Measurements from ENCODE around the gene RNF14. TPM values are rescaled to one million over a fixed set of nuclear protein-coding genes. Genes with fewer than 3 reads are reported as not detected.

RNF14 gene
- total and polyA plus RNA-seq, 9 of the 15 experiments (the other 6 are each of a cell fraction or from before 2014, with no cell fraction given), result 36.3 to 140 (median 75.1) TPM

- TF ChIP-seq, protein P1, sequence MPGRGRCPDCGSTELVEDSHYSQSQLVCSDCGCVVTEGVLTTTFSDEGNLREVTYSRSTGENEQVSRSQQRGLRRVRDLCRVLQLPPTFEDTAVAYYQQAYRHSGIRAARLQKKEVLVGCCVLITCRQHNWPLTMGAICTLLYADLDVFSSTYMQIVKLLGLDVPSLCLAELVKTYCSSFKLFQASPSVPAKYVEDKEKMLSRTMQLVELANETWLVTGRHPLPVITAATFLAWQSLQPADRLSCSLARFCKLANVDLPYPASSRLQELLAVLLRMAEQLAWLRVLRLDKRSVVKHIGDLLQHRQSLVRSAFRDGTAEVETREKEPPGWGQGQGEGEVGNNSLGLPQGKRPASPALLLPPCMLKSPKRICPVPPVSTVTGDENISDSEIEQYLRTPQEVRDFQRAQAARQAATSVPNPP (IDR thresholded peaks at IDR 0.05; ENCODE audit: borderline replicate concordance, insufficient read depth, insufficient read length), result no peak
- TF ChIP-seq, protein P2, sequence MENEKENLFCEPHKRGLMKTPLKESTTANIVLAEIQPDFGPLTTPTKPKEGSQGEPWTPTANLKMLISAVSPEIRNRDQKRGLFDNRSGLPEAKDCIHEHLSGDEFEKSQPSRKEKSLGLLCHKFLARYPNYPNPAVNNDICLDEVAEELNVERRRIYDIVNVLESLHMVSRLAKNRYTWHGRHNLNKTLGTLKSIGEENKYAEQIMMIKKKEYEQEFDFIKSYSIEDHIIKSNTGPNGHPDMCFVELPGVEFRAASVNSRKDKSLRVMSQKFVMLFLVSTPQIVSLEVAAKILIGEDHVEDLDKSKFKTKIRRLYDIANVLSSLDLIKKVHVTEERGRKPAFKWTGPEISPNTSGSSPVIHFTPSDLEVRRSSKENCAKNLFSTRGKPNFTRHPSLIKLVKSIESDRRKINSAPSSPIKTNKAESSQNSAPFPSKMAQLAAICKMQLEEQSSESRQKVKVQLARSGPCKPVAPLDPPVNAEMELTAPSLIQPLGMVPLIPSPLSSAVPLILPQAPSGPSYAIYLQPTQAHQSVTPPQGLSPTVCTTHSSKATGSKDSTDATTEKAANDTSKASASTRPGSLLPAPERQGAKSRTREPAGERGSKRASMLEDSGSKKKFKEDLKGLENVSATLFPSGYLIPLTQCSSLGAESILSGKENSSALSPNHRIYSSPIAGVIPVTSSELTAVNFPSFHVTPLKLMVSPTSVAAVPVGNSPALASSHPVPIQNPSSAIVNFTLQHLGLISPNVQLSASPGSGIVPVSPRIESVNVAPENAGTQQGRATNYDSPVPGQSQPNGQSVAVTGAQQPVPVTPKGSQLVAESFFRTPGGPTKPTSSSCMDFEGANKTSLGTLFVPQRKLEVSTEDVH (IDR thresholded peaks at IDR 0.05; ENCODE audit: low read depth, partially characterized antibody), result no peak
- TF ChIP-seq NR2C2 (CRISPR knock-in tag; IDR thresholded peaks at IDR 0.05) (no peak), NR2C2 (tag; IDR thresholded peaks at IDR 0.05) (peak; percentile 62), DIDO1 (tag; IDR thresholded peaks at IDR 0.05; ENCODE audit: low read depth) (peak; percentile 55; the same call in 1 of the 2 replicates), RBFOX2 (IDR thresholded peaks at IDR 0.05; ENCODE audit: low read depth, low read length) (peak; percentile 73), HOMEZ (CRISPR knock-in tag; IDR thresholded peaks at IDR 0.05) (no peak), TARDBP (IDR thresholded peaks at IDR 0.05) (peak; percentile 31; the same call in 1 of the 2 replicates), TRIM24 (IDR thresholded peaks at IDR 0.05) (peak in 1 of 2 experiments; percentile 45; a peak in 1 of 4 replicates), SUPT5H (IDR thresholded peaks at IDR 0.05) (peak; percentile 69), FOXK1 (CRISPR knock-in tag; IDR thresholded peaks at IDR 0.05; ENCODE audit: borderline replicate concordance) (0 out of 2 replicates have a peak, but pooled peaks have one; percentile 47), FOXK2 (conservative IDR thresholded peaks at IDR 0.05 in 1 of 2, IDR thresholded peaks at IDR 0.05 in 1 of 2; ENCODE audit: low read depth in 2 of 2) (peak; percentile 88 to 91), SMARCA5 (IDR thresholded peaks at IDR 0.05) (no peak), TEAD1 (CRISPR knock-in tag; IDR thresholded peaks at IDR 0.05) (0 out of 4 replicates have a peak, but pooled peaks of 1 of the 2 experiments have one; percentile 44), POLR2G (IDR thresholded peaks at IDR 0.05; ENCODE audit: low read depth, low read length) (peak; percentile 75), TAL1 (IDR thresholded peaks at IDR 0.05) (0 out of 2 replicates have a peak, but pooled peaks have one; percentile 6)
- TF ChIP-seq, protein P3, sequence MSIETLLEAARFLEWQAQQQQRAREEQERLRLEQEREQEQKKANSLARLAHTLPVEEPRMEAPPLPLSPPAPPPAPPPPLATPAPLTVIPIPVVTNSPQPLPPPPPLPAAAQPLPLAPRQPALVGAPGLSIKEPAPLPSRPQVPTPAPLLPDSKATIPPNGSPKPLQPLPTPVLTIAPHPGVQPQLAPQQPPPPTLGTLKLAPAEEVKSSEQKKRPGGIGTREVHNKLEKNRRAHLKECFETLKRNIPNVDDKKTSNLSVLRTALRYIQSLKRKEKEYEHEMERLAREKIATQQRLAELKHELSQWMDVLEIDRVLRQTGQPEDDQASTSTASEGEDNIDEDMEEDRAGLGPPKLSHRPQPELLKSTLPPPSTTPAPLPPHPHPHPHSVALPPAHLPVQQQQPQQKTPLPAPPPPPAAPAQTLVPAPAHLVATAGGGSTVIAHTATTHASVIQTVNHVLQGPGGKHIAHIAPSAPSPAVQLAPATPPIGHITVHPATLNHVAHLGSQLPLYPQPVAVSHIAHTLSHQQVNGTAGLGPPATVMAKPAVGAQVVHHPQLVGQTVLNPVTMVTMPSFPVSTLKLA (conservative IDR thresholded peaks at IDR 0.05), result peak in 1 of 2 experiments; percentile 53; a peak in 2 of 4 replicates
- TF ChIP-seq, protein P4, sequence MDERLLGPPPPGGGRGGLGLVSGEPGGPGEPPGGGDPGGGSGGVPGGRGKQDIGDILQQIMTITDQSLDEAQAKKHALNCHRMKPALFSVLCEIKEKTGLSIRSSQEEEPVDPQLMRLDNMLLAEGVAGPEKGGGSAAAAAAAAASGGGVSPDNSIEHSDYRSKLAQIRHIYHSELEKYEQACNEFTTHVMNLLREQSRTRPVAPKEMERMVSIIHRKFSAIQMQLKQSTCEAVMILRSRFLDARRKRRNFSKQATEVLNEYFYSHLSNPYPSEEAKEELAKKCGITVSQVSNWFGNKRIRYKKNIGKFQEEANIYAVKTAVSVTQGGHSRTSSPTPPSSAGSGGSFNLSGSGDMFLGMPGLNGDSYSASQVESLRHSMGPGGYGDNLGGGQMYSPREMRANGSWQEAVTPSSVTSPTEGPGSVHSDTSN (CRISPR knock-in tag; IDR thresholded peaks at IDR 0.05; ENCODE audit: low read depth), result no peak
- TF ChIP-seq, protein P4 (tag; conservative IDR thresholded peaks at IDR 0.05; ENCODE audit: low read depth), result peak; percentile 67
Measured at GRCh38 chr5:142024771-142025304, 55.9 kb downstream of the RNF14 start (continued).

All from K562 (cell line).